COLO668 (cell line): ENCODE results near the gene MAGI2.

Experiments
- DNase-seq: peaks from one replicate; lab custom pipeline; 2025; ENCODE audit not compliant: unreplicated experiment; lab: John Stamatoyannopoulos, UW

MAGI2 gene

DNA sequence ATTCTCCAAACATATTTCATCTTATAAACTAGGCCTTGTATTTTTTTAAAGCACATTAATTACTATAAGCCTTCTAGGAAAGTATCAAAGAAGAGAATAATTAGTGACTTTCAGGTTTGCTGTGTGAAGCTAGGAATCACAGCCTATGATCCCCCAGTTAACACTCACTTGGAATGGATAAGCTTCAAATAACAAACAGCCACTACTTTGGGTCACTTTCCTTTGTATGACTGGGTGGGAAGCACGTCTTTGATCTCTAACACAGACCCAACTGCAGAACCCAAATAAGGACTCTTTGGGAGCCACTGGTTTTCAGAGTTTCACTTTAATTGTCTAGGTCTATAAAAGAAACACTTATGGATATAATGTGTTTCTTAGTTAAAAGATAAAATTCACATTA, 769.3 kb downstream of the MAGI2 start:
- no peak for DNase-seq

DNA sequence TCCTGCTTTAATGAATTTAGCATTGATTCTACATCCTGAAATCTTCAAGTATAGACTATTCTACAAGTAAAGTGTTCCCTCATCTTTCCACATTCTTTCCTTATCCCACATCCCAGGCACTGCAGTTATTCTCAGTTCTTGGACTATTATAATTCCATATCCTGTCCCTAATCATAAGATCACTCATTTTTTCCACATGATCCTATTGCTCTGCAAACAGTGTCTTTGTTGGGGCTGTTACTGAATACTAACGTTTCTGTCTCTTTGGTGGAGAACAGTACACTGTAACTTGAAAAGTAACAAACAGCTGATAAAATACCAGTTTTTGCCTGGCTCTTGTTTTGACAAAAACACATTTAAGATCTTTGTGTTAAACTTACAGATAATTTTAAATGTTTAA, 769.9 kb downstream of the MAGI2 start:
- DNase-seq = no peak

DNA sequence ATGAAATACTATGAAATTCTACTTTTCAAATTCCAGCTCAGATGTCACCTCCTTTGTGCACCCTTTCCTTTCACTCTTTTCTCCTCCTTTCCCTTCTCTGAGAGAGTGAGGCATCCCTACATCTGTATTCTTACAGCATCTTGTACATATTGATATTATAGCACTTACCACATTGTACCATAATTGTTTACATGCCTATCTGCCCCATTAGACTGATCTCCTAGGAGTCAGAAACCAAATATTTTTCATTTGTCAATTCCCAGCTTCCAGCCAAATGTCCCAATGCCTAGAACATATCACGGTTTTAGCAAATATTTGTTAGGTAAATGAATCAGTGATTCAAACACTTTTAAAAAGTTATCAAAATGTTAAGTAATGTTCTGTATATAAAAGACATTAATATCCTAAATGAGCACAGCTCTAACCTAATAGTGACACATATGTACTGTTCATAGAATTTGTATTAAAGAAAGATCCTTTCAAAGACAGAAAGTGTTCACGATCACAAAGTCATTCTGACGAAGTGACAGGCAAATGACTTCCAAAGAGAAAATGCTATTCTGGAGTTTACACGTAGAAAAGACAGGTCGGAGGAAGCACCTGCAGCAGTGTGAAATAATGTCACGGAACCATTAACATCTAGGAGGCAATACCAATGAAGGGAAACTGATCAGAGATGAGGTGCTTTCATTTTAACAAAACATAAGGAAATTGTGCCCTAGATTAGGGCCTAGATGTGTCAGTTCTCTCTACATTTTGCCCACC, 774.2 kb downstream of the MAGI2 start:
- DNase-seq = no peak

DNA sequence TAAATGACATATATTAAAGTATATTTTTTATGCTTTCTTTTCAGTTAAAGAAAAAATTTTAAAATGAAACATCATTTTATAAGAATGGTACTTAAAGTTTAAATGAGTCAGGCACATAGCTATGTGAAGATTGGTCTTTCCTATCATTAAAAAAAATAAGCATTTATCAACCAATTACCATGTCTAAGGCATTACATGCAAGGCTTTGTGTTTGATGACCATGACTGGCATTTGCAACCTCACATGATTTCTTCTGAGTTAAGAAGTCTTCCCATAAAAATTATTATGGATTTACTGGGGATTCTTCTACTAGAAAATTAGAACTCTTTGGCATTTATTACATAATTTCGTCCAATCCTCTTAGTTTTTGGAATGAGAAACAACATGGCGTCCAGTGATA, 776.1 kb downstream of the MAGI2 start:
- DNase-seq = no peak

DNA sequence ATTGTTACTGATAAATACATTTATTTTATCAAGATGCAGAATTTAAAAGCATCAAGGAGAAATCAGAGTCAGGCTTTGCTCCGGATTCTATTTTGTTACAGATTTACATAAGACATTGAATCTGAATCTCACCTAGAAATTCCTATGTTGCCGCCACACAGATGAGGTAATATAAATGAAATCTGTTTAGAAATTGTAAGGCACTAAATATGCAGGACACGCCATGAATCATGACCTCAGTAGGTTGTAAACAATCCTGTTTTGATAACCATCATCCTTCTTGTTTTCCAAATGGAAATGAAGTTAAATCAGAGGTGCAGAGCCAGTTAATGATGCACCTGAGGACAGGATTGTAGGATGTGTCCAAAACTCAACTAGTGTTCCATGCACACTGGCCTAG, 778.0 kb downstream of the MAGI2 start:
- no peak for DNase-seq

DNA sequence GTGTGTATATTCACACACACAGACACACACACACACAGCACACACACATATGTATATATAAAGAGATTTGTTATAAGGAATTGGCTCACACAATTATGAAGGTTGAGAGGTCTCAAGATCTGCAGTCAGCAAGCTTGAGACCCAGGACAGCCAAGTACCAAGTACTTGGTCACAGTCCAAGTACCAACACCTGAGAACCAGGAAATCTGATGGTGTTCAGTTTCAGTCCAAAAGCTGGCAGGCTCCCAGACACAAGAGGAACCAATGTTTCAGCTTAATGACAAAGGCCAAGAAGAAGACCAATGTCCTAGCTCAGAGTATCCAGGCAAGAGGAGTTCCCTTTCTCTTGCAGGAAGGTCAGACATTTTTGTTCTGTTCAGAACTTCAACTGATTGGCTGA, 780.2 kb downstream of the MAGI2 start:
- DNase-seq = no peak

DNA sequence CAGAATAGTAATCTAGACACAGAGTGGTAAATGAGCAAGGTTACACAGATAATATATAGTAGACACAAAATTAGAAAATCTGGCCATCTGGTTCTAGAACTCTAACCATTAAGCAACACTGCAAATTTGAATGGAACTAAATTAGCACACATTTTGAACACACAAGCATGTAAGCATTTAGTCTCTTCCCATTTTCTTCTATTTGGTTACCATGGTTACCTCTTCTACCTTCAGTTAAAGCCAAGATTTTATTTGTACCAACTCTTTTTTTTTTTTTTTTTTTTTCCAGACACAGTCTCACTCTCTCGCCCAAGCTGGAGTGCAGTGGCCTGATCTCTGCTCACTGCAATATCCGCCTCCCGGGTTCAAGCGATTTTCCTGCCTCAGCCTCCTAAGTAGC, 790.5 kb downstream of the MAGI2 start:
- no peak for DNase-seq

DNA sequence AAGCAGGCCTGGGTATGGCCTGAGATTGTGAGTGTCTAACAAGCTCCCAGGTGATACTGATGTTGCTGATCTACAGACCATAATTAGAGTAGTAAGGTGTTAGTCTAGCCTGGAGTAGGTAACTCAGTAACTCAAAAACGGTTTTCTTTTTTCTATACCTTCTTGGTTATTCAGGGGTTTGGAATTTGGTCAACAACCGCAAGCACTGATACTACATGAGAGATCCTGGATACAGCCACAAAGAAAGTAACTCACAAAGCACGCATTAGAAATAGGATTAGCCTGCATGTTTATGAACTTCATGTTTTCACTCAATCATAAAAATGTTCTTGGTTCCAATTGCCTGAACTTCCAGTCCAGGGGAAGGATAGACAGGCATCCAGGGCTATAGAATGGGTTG, 803.5 kb downstream of the MAGI2 start:
- DNase-seq = no peak

DNA sequence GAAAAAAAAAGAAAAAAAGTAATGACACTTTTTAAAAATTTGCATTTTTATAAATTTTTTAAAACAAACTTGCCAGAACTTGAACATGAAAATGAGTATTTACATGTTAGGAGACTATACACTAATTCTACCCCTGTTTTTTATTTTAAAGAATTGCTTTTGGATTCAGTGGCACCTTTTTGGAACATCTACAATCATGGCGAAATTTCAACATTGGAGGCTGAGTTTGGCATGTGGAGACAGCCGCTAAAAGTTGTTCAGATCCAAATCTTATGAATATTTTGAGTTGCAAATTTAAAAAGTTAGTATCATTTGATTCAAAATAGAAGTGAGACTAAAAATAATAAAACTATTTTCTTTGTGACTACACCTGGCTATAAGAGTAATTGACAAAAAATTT, 804.2 kb downstream of the MAGI2 start:
- no peak for DNase-seq

DNA sequence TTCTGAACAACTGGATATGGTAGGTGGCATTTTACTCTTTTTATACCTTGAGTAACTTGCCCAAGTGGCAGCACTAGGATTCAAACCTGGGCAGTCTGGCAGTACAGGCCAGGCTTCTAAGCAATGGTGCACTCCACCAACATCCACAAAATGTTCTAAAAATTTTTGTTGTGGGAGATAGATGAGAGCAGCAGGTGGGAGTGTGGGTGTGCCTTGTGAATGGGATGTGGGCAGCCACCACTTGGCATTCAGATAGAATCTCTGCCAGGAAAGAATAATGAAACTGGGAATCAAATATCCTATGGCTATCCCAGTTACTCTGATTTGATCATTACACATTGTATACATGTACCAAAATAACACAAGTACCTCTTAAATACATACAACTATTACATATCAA, 810.7 kb downstream of the MAGI2 start:
- no peak for DNase-seq

DNA sequence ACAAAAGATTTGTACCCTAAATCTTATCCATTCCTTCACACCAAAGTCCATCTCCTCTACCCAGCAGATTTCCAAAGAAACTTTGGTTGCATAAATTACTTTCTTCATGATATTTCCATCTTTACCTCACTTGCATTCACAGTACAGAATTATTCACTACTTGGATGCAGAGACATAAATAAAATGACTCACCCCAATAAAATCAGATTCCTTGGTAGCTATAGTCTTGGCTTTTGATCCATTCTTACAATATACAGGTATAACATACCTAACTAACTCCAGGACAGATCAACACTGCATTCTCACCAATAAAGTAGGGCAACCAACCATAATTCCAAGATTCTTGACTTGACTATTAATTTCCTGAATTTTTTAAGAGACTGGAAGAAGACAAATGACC, 815.1 kb downstream of the MAGI2 start:
- no peak for DNase-seq

DNA sequence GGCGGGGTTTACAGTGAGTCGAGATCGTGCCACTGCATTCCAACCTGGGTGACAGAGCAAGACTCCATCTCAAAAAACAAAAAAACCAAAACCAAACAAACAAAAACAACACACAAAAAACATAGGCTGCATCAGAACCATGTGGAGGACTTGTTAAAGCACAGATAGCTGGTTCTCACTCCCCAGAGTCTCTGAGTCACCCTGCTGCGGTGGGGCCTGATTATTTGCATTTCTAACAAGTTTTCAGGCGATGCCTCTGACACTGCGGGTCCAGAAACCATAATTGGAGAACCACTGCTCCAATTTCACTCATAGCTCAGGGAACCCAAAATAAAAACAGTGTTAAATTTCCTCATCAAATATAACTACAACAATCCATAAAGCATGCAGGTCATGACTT, 816.7 kb downstream of the MAGI2 start:
- DNase-seq = no peak

DNA sequence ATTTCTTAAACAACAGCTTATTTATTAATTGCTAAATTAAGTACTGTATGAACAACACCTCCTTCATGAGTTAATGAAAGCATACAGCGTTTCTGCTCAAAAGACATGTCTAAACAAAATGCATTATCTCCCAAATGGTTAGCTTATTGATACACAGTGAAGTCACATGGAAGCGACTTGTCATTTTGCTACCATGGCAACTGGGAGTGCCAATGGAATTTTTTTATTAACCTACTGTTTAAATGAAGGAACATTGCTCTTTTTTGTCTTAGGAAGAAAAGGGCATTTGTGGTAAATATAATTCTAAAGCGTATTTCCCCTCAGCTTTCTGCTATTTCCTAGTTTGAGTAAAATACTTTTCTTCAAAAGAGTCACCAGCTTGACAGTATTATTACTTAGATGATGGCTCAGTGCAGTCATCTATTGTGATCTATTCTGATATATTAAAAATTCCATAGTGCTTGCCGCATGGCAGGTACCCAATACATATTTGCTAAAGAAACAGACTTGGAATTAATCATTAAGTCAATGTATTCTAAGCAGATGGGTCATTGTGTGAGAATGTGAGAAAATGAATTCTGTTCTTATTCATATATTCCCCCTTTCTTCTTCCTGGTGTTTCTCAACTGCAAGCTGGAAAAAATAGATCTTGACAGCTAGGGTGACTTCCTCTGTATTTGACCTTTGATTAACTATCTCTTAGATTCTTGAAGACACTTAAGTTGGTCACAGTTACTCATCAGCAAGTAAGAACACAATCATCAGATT, 818.3 kb downstream of the MAGI2 start:
- DNase-seq = no peak

DNA sequence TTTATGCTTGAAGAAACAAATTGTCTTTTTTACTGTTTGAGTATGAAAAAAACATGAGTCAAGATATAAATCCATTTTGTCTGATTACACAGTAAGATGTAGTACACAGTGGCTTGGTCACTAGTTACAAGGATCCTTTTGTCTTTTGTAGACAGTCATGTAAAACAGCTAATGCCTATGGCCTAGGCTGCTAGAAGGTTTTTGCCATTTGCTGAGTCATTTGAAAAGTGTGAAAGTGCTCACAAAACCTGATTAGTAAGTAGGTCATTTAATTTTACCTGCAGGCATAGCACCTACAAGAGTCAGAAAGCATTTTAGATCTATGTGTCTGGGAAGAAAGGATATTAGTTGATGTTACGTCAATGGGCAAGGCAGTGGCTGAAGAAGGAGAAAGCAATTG, 819.4 kb downstream of the MAGI2 start:
- no peak for DNase-seq

DNA sequence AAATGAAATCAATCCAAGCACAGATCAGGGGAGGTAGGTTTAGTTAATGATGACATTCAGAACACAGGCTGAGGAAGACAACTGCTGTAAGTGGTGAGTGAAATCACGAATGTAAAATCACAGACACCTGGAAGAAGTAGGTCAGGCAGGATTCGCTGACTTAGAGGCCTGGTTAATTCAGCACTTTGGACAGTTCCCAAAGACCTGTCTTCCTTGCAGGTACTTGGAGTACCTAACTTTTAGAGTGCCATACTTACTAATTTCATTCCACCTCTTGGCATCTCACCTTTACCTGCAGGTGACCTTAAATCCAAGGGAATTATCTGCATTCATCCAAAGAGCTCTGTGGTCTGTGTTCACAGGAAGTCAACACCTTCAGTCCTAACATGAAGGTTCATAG, 832.5 kb downstream of the MAGI2 start:
- DNase-seq = no peak

DNA sequence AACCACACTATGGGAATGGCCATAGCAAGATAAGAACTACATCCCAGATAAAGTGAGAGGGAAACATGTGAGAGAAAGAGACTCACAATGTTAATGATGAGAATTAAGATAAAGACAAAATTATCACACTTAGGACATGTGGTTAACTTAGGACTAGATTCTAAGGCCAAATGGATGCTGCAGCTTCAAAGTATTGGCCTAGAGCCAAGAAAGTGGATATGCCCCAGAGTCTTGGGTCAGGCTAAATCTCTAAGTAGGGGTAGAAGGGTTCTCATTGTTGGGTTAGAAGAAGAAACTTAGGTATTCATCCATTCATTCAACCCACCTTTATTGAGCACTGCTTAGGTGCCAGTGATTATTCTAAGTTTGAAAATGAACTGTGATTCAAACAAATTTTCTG, 836.9 kb downstream of the MAGI2 start:
- no peak for DNase-seq

DNA sequence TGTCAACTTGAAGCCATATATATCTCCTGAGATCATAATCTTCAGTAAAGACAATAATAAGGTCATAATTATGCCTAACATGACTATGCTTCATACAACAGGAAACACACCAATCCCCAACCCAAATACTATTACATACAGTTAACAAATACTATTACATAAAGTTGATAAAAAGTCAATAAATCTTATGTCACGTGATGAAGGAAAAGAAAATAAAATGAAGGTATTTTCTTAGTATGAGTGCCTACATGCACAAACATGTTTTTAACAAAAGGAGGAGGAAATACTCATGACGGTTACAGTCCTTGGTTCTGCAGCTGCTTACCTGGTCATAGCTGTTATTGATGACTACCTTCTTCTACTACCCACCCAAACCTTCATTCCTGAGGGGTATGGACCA, 844.2 kb downstream of the MAGI2 start:
- DNase-seq = no peak

DNA sequence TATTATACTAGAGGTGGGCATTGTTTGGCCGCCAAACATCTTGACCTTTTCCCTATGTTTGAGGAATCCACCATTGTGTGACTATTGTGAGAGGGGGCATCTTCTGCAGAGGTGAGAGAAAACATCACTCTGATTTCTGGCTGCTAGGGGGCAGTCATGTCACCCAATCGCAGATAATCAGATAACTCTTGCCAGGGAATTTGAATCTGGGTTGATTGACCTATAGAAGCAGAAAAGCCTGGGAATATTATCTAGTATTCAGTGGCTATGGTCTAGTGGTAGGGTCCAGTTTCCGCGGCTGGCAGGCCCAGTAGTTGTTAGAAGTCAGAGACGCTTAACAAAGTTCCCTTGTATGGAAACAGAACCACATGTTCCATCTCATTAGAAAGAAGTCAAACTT, 846.4 kb downstream of the MAGI2 start:
- no peak for DNase-seq

DNA sequence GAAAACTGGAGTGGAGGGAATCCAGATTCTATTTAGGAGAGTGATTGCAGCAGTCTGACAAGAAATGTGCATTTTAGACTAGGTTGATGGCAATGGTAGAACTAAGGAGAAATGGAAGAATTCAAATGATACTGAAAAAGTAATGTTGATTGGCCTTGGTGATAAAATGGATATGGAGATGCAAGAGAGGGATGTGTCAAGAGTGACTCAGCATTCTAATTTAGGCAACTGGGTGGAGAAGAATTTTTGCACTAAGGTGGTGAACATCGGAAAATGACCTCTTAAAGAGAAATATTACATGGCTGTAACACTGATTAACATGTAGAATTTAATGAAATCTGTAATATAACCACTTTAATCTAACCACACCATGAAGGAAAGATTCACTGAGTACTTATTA, 848.3 kb downstream of the MAGI2 start:
- no peak for DNase-seq

DNA sequence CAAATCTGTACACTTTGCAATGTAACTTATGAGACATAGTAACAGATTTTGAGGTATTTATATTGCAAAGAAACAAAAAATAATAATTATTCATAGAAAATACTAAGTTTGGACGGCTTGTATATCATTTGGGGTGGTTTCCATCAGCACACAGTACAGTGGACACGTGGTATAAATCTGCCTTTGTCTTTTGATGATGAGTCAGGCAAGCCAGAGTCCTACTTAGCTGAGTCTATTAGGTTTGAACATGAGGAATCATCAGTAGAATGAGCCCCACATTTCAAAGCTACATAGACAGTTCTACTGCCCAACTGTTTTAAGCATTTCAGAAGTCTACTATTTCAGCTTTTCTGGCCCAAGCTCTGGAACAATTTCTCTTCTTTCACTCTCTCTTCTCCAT, 851.7 kb downstream of the MAGI2 start:
- DNase-seq = no peak

DNA sequence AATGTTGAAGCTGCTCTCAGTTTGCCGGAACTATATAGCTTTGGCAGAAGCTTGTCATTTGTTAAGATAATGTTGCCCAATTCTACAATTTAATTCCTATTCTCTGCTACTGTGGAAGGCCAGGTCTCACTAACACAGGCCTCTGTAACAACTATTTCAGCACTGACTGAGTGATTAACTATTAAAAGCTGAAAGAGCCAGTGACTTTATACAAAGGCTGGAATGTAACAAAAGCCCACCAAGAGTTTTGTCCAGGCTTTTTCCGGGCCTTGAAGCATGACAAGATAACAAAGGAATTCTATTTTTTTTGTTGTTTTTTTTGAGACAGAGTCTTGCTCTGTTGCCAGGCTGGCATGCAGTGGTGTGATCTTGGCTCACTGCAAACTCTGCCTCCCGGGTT, 859.3 kb downstream of the MAGI2 start:
- no peak for DNase-seq

DNA sequence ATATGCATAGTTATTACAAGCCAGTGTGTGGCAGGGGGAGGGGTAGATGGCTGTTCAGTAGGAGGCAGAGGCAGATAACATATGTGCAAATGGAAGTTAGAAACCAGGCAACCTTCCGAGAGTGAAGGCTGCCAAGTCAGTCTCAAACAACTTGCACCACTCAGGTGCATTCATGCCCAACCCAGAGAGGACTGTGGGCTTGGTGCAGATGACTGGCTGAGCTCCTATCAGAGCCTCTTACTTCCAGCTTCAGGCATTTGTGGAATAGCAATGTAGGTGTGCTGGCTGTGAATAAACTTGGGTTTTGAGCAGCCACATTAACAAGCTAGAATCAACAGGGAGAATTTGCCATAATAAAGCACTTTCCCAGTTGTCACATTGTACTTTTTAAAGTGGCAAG, 865.1 kb downstream of the MAGI2 start:
- DNase-seq = no peak
